ENCODE measurements around the gene SLC25A13.

GRCh38 chr7:96177353-96177752, 144.5 kb downstream of the SLC25A13 start:
- TF ChIP-seq CTCF (IDR thresholded peaks at IDR 0.05) (no peak), POLR2A (IDR thresholded peaks at IDR 0.05) (no peak)

All from testis (tissue), 2 donors.